Nephron (organoid): ENCODE results near the gene CELF6.
A peak's percentile ranks its signal among the peaks of the same experiment; 100 is the strongest.

Experiments
- H3K27ac Mint-ChIP-seq, 3 experiments: 2 replicates each; pipeline ENCODE4 v1.8.0; 2020; ENCODE audit warnings: mixed read lengths in 3 of 3, mild to moderate bottlenecking in 2 of 3, moderate library complexity in 1 of 3
- H3K27me3 Mint-ChIP-seq: 2 replicates; pipeline ENCODE4 v1.8.0; 2021; ENCODE audit warnings: low read depth, mild to moderate bottlenecking, moderate library complexity, mixed read lengths
- H3K36me3 Mint-ChIP-seq: 2 replicates; pipeline ENCODE4 v1.8.0; 2020; ENCODE audit warnings: low read depth, mixed read lengths
- H3K4me1 Mint-ChIP-seq: 2 replicates; pipeline ENCODE4 v1.8.0; 2020; ENCODE audit warnings: mixed read lengths
- H3K4me3 Mint-ChIP-seq, 3 experiments: 2 replicates each; pipeline ENCODE4 v1.8.0; 2020; ENCODE audit warnings: mild to moderate bottlenecking in 3 of 3, mixed read lengths in 3 of 3, moderate library complexity in 2 of 3
- H3K9me3 Mint-ChIP-seq: 2 replicates; pipeline ENCODE4 v1.8.0; 2020; ENCODE audit warnings: mixed read lengths
- TF ChIP-seq, protein P1 (sequence below), 3 experiments: fragments of 200-600 bp; sonication (generic); IDR thresholded peaks; one replicate each; pipeline ENCODE4 v1.5.0; 2021; ENCODE audit warnings: antibody characterized with exemption in 3 of 3; ENCODE audit not compliant: unreplicated experiment in 3 of 3

CELF6 gene

GRCh38 chr15:72269739-72270138 lies 50.2 kb downstream of the CELF6 start:
- H3K36me3 Mint-ChIP-seq = peaks cover 42% of the 10 kb centered on the region
- peak overlapping the region; percentile 57 to 96 (median 93) for H3K4me3 Mint-ChIP-seq
- TF ChIP-seq, protein P1, sequence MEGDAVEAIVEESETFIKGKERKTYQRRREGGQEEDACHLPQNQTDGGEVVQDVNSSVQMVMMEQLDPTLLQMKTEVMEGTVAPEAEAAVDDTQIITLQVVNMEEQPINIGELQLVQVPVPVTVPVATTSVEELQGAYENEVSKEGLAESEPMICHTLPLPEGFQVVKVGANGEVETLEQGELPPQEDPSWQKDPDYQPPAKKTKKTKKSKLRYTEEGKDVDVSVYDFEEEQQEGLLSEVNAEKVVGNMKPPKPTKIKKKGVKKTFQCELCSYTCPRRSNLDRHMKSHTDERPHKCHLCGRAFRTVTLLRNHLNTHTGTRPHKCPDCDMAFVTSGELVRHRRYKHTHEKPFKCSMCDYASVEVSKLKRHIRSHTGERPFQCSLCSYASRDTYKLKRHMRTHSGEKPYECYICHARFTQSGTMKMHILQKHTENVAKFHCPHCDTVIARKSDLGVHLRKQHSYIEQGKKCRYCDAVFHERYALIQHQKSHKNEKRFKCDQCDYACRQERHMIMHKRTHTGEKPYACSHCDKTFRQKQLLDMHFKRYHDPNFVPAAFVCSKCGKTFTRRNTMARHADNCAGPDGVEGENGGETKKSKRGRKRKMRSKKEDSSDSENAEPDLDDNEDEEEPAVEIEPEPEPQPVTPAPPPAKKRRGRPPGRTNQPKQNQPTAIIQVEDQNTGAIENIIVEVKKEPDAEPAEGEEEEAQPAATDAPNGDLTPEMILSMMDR (IDR thresholded peaks at IDR 0.05; ENCODE audit: unreplicated experiment in 3 of 3) = no peak
- no peaks in the 10 kb centered on the region for H3K9me3 Mint-ChIP-seq
- no peak overlapping the region for H3K27ac Mint-ChIP-seq
- no peaks in the 10 kb centered on the region for H3K27me3 Mint-ChIP-seq
- peaks cover 27% of the 10 kb centered on the region for H3K4me1 Mint-ChIP-seq

DNA sequence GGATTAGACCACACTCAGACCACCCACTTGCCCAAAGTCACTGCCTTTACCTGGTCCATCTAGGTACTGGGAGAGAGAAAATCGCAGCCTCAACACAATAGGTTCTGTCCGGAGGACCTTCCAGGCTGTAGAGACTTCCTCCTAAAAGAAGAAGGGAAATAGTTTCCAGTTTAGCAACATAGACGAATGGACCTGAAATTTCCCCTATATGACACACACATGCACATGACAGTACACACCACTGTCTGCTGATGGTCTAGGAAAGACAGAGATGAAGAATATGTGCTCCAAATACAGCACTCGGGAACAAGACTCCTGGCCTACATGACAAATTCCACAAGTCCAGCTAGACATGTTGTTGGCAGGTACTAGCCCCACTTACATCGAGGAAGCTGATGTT lies 54.9 kb downstream of the CELF6 start:
- Mint-ChIP-seq H3K4me3 (no peak overlapping the region), H3K4me1 (peaks cover 2% of the 10 kb centered on the region), H3K27me3 (no peaks in the 10 kb centered on the region), H3K9me3 (no peaks in the 10 kb centered on the region), H3K27ac (no peak overlapping the region), H3K36me3 (peaks cover 76% of the 10 kb centered on the region)
- TF ChIP-seq, protein P1 (IDR thresholded peaks at IDR 0.05; ENCODE audit: unreplicated experiment in 3 of 3) = no peak

- Mint-ChIP-seq H3K36me3 (peaks cover 82% of the 10 kb centered on the region), H3K4me1 (no peaks in the 10 kb centered on the region), H3K27ac (no peak overlapping the region), H3K9me3 (no peaks in the 10 kb centered on the region), H3K27me3 (no peaks in the 10 kb centered on the region), H3K4me3 (no peak overlapping the region)
- TF ChIP-seq, protein P1 (IDR thresholded peaks at IDR 0.05; ENCODE audit: unreplicated experiment in 3 of 3) = no peak
Observed at GRCh38 chr15:72252663-72253299, 67.2 kb downstream of the CELF6 start.

DNA sequence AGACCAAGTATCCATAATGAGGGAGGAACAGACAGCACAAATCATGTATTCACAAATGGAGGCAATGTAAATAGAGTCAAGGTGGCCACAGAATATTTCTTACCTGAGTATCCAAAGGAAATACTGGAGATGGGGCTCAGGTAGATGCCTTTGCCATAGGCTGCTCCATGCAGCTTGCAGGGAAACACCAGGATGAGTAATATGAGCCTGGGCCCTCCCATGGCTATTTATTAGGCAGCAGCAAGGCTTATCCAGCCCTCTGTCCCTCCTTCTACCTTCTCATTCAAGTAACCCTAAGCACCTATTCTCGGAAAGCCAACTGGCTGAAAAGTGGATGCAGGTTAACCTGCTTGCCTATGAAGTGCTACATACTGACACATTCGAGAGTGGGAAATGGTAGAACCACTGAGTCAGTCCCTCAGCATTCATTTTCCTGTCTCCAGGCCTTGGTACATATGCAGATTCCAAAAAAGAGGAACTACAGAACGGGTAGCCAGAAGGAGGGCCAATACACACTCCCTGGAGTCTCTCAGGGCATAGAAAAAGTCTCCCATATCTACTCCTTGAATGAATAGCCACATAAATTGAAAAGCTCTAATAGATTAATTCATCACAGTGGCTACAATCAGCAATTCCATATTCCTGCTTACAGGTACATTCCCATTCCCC lies 70.7 kb downstream of the CELF6 start:
- Mint-ChIP-seq H3K27me3 (no peaks in the 10 kb centered on the region), H3K4me1 (no peaks in the 10 kb centered on the region), H3K36me3 (peaks cover 64% of the 10 kb centered on the region), H3K27ac (no peak overlapping the region), H3K9me3 (no peaks in the 10 kb centered on the region), H3K4me3 (no peak overlapping the region)
- TF ChIP-seq, protein P1 (IDR thresholded peaks at IDR 0.05; ENCODE audit: unreplicated experiment in 3 of 3) = no peak

DNA sequence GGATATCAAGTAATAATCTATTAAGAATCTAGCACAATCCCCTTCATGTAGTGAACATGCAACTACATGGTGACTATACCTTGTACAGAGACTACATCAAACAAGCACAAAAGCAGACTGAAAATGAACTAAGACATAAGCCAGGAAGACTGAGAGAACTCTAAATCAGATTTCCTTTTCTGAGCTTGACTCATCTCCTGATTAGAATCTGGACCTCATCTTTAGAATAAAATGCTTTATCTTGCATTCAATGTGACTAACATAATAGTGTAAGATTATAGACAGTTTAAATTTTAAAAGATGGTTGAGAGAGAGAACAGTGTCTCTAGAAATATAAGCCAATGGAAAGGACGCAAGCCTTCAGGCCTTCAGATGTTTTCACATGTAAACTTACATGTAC lies 71.4 kb downstream of the CELF6 start:
- TF ChIP-seq, protein P1 (IDR thresholded peaks at IDR 0.05; ENCODE audit: unreplicated experiment in 3 of 3) = no peak
- H3K27ac Mint-ChIP-seq = no peak overlapping the region

More for the DNA sequence above, 71.4 kb downstream of the CELF6 start:
- Mint-ChIP-seq H3K36me3 (peaks cover 64% of the 10 kb centered on the region), H3K4me3 (no peak overlapping the region), H3K27me3 (no peaks in the 10 kb centered on the region), H3K4me1 (no peaks in the 10 kb centered on the region), H3K9me3 (no peaks in the 10 kb centered on the region)
